ENCODE results near the gene GNAS-AS1.

Gene GNAS-AS1

GRCh38 chr20:58791286-58791685, 59.4 kb downstream of the GNAS-AS1 start:
- TF ChIP-seq EZH2phosphoT487 (conservative IDR thresholded peaks at IDR 0.05; ENCODE audit: low read length) = no peak
- TF ChIP-seq CTCF (IDR thresholded peaks at IDR 0.05; ENCODE audit: insufficient read depth, low read length, poor library complexity, severe bottlenecking) = no peak
- Histone ChIP-seq H3K9me2 (replicated peaks; ENCODE audit: insufficient read depth, low read length) (no peaks in the 10 kb centered on the region), H3K79me2 (ENCODE audit: insufficient read depth, low read length) (no peaks in the 10 kb centered on the region), H3K4me2 (ENCODE audit: low read depth, low read length, poor library complexity, severe bottlenecking) (no peak overlapping the region), H3K27ac (ENCODE audit: low read depth, low read length) (no peak overlapping the region), H3K9me3 (ENCODE audit: insufficient read depth, low read length) (no peaks in the 10 kb centered on the region), H3K4me3 (ENCODE audit: insufficient read depth, low read length, poor library complexity, severe bottlenecking) (no peak overlapping the region), H3F3A (ENCODE audit: insufficient read depth) (no peaks in the 10 kb centered on the region), H4K20me1 (ENCODE audit: low read depth, low read length) (no peaks in the 10 kb centered on the region), H3K27me3 (ENCODE audit: low read length) (no peaks in the 10 kb centered on the region), H3K9ac (ENCODE audit: low read length) (no peak overlapping the region), H3K36me3 (ENCODE audit: low read length) (no peaks in the 10 kb centered on the region), H2AFZ (ENCODE audit: low read depth, low read length, severe bottlenecking) (no peak overlapping the region)

GRCh38 chr20:58790454-58790853, 60.2 kb downstream of the GNAS-AS1 start:
- H3K79me2 ChIP-seq (ENCODE audit: insufficient read depth, low read length) = no peaks in the 10 kb centered on the region
- H3K27me3 ChIP-seq (ENCODE audit: low read length) = no peaks in the 10 kb centered on the region
- no peak overlapping the region for H3K4me3 ChIP-seq (ENCODE audit: insufficient read depth, low read length, poor library complexity, severe bottlenecking)
- no peak overlapping the region for H2AFZ ChIP-seq (ENCODE audit: low read depth, low read length, severe bottlenecking)
- H3K9ac ChIP-seq (ENCODE audit: low read length) = no peak overlapping the region
- no peaks in the 10 kb centered on the region for H3K9me2 ChIP-seq (replicated peaks; ENCODE audit: insufficient read depth, low read length)
- no peaks in the 10 kb centered on the region for H3F3A ChIP-seq (ENCODE audit: insufficient read depth)
- H3K9me3 ChIP-seq (ENCODE audit: insufficient read depth, low read length) = no peaks in the 10 kb centered on the region
- TF ChIP-seq CTCF (IDR thresholded peaks at IDR 0.05; ENCODE audit: insufficient read depth, low read length, poor library complexity, severe bottlenecking) = no peak
- TF ChIP-seq EZH2phosphoT487 (conservative IDR thresholded peaks at IDR 0.05; ENCODE audit: low read length) = no peak
- H4K20me1 ChIP-seq (ENCODE audit: low read depth, low read length) = no peaks in the 10 kb centered on the region
- H3K36me3 ChIP-seq (ENCODE audit: low read length) = no peaks in the 10 kb centered on the region
- no peak overlapping the region for H3K4me2 ChIP-seq (ENCODE audit: low read depth, low read length, poor library complexity, severe bottlenecking)
- no peak overlapping the region for H3K27ac ChIP-seq (ENCODE audit: low read depth, low read length)

GRCh38 chr20:58788896-58789544, 61.7 kb downstream of the GNAS-AS1 start:
- TF ChIP-seq EZH2phosphoT487 (conservative IDR thresholded peaks at IDR 0.05; ENCODE audit: low read length) (no peak), CTCF (IDR thresholded peaks at IDR 0.05; ENCODE audit: insufficient read depth, low read length, poor library complexity, severe bottlenecking) (no peak)
- H3K79me2 ChIP-seq (ENCODE audit: insufficient read depth, low read length) = no peaks in the 10 kb centered on the region
- no peaks in the 10 kb centered on the region for H3F3A ChIP-seq (ENCODE audit: insufficient read depth)
- no peak overlapping the region for H3K4me3 ChIP-seq (ENCODE audit: insufficient read depth, low read length, poor library complexity, severe bottlenecking)
- H3K27me3 ChIP-seq (ENCODE audit: low read length) = no peaks in the 10 kb centered on the region
- no peak overlapping the region for H3K4me2 ChIP-seq (ENCODE audit: low read depth, low read length, poor library complexity, severe bottlenecking)
- no peak overlapping the region for H2AFZ ChIP-seq (ENCODE audit: low read depth, low read length, severe bottlenecking)
- H3K9ac ChIP-seq (ENCODE audit: low read length) = no peak overlapping the region
- no peaks in the 10 kb centered on the region for H3K36me3 ChIP-seq (ENCODE audit: low read length)
- H4K20me1 ChIP-seq (ENCODE audit: low read depth, low read length) = no peaks in the 10 kb centered on the region
- no peak overlapping the region for H3K27ac ChIP-seq (ENCODE audit: low read depth, low read length)
- H3K9me2 ChIP-seq (replicated peaks; ENCODE audit: insufficient read depth, low read length) = no peaks in the 10 kb centered on the region
- no peaks in the 10 kb centered on the region for H3K9me3 ChIP-seq (ENCODE audit: insufficient read depth, low read length)

All from SU-DHL-6 (cell line).